Endothelial cell of hepatic sinusoid (primary cell): ENCODE results near the gene KSR1.

ENCODE experiments used
- in situ Hi-C: cut with HindIII; loops from 2 replicates; pipeline ENCODE4 v1.10.0; 2017; ENCODE audit warnings: low sequenced_read_pairs

The KSR1 gene

GRCh38 chr17:27601069-27601974 is 145.1 kb downstream of the KSR1 start:
- in situ Hi-C loops: no loop called here

- in situ Hi-C loops: no loop called here
These were observed 145.7 kb downstream of the KSR1 start for GRCh38 chr17:27601975-27602302.

- in situ Hi-C loops: no loop called here
These were observed 146.6 kb downstream of the KSR1 start for GRCh38 chr17:27602721-27603420.

GRCh38 chr17:27603421-27603770 is 147.1 kb downstream of the KSR1 start:
- in situ Hi-C loops: no loop called here

GRCh38 chr17:27603880-27604794 is 147.9 kb downstream of the KSR1 start:
- in situ Hi-C loops: no loop called here

GRCh38 chr17:27605409-27605808 is 149.2 kb downstream of the KSR1 start:
- in situ Hi-C loops: no loop called here

GRCh38 chr17:27607521-27608091 is 151.4 kb downstream of the KSR1 start:
- in situ Hi-C loops: no loop called here

GRCh38 chr17:27608328-27609230 is 152.3 kb downstream of the KSR1 start:
- in situ Hi-C loops: no loop called here

GRCh38 chr17:27609611-27610303 is 153.5 kb downstream of the KSR1 start:
- in situ Hi-C loops: no loop called here

- in situ Hi-C loops: no loop called here
These were observed 154.0 kb downstream of the KSR1 start for GRCh38 chr17:27610304-27610677.

GRCh38 chr17:27612160-27612770 is 156.0 kb downstream of the KSR1 start:
- in situ Hi-C loops: no loop called here

GRCh38 chr17:27613433-27613832 is 157.2 kb downstream of the KSR1 start:
- in situ Hi-C loops: no loop called here

- in situ Hi-C loops: no loop called here
These were observed 158.9 kb downstream of the KSR1 start for GRCh38 chr17:27615121-27615520.

GRCh38 chr17:27616414-27616813 is 160.2 kb downstream of the KSR1 start:
- in situ Hi-C loops: no loop called here

- in situ Hi-C loops: no loop called here
These were observed 162.2 kb downstream of the KSR1 start for GRCh38 chr17:27618417-27618816.

- in situ Hi-C loops: no loop called here
These were observed 164.5 kb downstream of the KSR1 start for GRCh38 chr17:27620721-27621120.

GRCh38 chr17:27621536-27621935 is 165.3 kb downstream of the KSR1 start:
- in situ Hi-C loops: no loop called here

GRCh38 chr17:27621942-27622559 is 165.8 kb downstream of the KSR1 start:
- in situ Hi-C loops: no loop called here

GRCh38 chr17:27622986-27623385 is 166.7 kb downstream of the KSR1 start:
- in situ Hi-C loops: no loop called here
